Measurements from ENCODE around the gene USP26. TPM values are rescaled to one million over a fixed set of nuclear protein-coding genes. Genes with fewer than 3 reads are reported as not detected.

The USP26 gene
- not detected in 2 replicates for total RNA-seq

GRCh38 chrX:133097031-133097430 is at the start of gene USP26:
USP26 (minus strand) TSS chrX:133097109; CDS start chrX:133028220, 68,889 bp downstream.

Other genes with a start within 250 kb of the USP26 start
- under 0.01 TPM in 1 of 2 replicates, not detected in the other for gene HS6ST2, start 138.5 kb downstream of the USP26 start, total RNA-seq
- not detected in 2 replicates for gene TFDP3, start 121.2 kb upstream of the USP26 start, total RNA-seq

Measured in regular cardiac myocyte (primary cell).